HG02852 (cell line): Measurements from ENCODE around the gene FAM229B.
"Not testable (repeated sequence)": the region's sequence is repeated elsewhere in the genome, so short reads cannot be mapped to it uniquely, and the experiment has no call there.

Source experiments
- ATAC-seq: cut with Tn5 transposase; IDR thresholded peaks from one replicate; pipeline ENCODE4 v1.9.1; 2021; ENCODE audit warnings: mild to moderate bottlenecking, moderate library complexity; ENCODE audit not compliant: unreplicated experiment

Gene FAM229B

GRCh38 chr6:112062966-112063365 lies 24.4 kb upstream of the FAM229B start:
- no peak for ATAC-seq

GRCh38 chr6:112065426-112065986 lies 21.9 kb upstream of the FAM229B start:
- ATAC-seq = no peak

- ATAC-seq = no peak
These were observed 20.8 kb upstream of the FAM229B start for GRCh38 chr6:112066606-112067005.

GRCh38 chr6:112081569-112081968 lies 5.8 kb upstream of the FAM229B start:
- no peak for ATAC-seq

- ATAC-seq = no peak
These were observed 1.9 kb upstream of the FAM229B start for GRCh38 chr6:112085286-112086065.

- ATAC-seq = peak; percentile 22
These were observed 651 bp upstream of the FAM229B start for GRCh38 chr6:112086744-112087135.

- ATAC-seq = no peak
These were observed 525 bp downstream of the FAM229B start for GRCh38 chr6:112087916-112088315.

- ATAC-seq = no peak
These were observed 9.5 kb downstream of the FAM229B start for GRCh38 chr6:112096901-112097300.

- ATAC-seq = no peak
These were observed 13.2 kb downstream of the FAM229B start for GRCh38 chr6:112100561-112100960.

GRCh38 chr6:112106026-112106425 lies 18.6 kb downstream of the FAM229B start:
- not testable (repeated sequence) for ATAC-seq

GRCh38 chr6:112106562-112106961 lies 19.2 kb downstream of the FAM229B start:
- ATAC-seq = no peak

- no peak for ATAC-seq
These were observed 21.9 kb downstream of the FAM229B start for GRCh38 chr6:112109262-112109661.

GRCh38 chr6:112113431-112113830 lies 26.0 kb downstream of the FAM229B start:
- no peak for ATAC-seq

- no peak for ATAC-seq
These were observed 26.5 kb downstream of the FAM229B start for GRCh38 chr6:112113918-112114317.

GRCh38 chr6:112114577-112115223 lies 27.3 kb downstream of the FAM229B start:
- no peak for ATAC-seq

GRCh38 chr6:112116221-112116620 lies 28.8 kb downstream of the FAM229B start:
- no peak for ATAC-seq

- ATAC-seq = no peak
These were observed 30.2 kb downstream of the FAM229B start for GRCh38 chr6:112117554-112117953.

- ATAC-seq = no peak
These were observed 30.6 kb downstream of the FAM229B start for GRCh38 chr6:112118034-112118433.

GRCh38 chr6:112122756-112123155 lies 35.4 kb downstream of the FAM229B start:
- ATAC-seq = no peak

- no peak for ATAC-seq
These were observed 36.6 kb downstream of the FAM229B start for GRCh38 chr6:112123982-112124381.

- no peak for ATAC-seq
These were observed 40.8 kb downstream of the FAM229B start for GRCh38 chr6:112128208-112128607.

- ATAC-seq = no peak
These were observed 43.5 kb downstream of the FAM229B start for GRCh38 chr6:112130878-112131277.
